CD4-positive, alpha-beta memory T cell (primary cell): ENCODE data around the gene CCRL2. TPM values are rescaled to one million over a fixed set of nuclear protein-coding genes. Genes with fewer than 3 reads are reported as not detected.
"Not testable (repeated sequence)": the region's sequence is repeated elsewhere in the genome, so short reads cannot be mapped to it uniquely, and the experiment has no call there.

Experiments used
- CTCF ChIA-PET: fragments of 350-600 bp; sonication (Branson Sonifier 250); formaldehyde crosslinking; loops from one replicate; lab custom pipeline; 2021; ENCODE audit warnings: inconsistent platforms; ENCODE audit not compliant: partially characterized antibody; lab: Charles Lee
- POLR2A ChIA-PET: fragments of 350-600 bp; sonication (Branson Sonifier 250); formaldehyde crosslinking; loops from one replicate; lab custom pipeline; 2021; ENCODE audit not compliant: partially characterized antibody; lab: Charles Lee
- DNase-seq, 5 donors: peaks; one replicate each; pipeline versions ENCODE4 v3.0.0 to v3.0.0-alpha.2; 2020 to 2022; ENCODE audit warnings: mixed read lengths in 1 of 5
- H3K27ac ChIP-seq: one replicate; pipeline ENCODE4 v1.7.0; 2013; ENCODE audit warnings: low read depth, low read length
- H3K27me3 ChIP-seq: 2 replicates; pipeline ENCODE4 v1.7.0; 2013; ENCODE audit warnings: mild to moderate bottlenecking, low read length, moderate library complexity; ENCODE audit not compliant: insufficient read depth
- H3K36me3 ChIP-seq: 2 replicates; pipeline ENCODE4 v1.7.0; 2013; ENCODE audit warnings: mild to moderate bottlenecking, low read length, moderate library complexity; ENCODE audit not compliant: insufficient read depth
- H3K4me1 ChIP-seq: 2 replicates; pipeline ENCODE4 v1.7.0; 2013; ENCODE audit warnings: mild to moderate bottlenecking, low read length, moderate library complexity; ENCODE audit not compliant: insufficient read depth
- H3K4me3 ChIP-seq, 2 donors: one replicate each; pipeline ENCODE4 v1.7.0; 2013; ENCODE audit warnings: low read length in 2 of 2, mild to moderate bottlenecking in 1 of 2
- H3K9me3 ChIP-seq, 2 donors: one replicate each; pipeline ENCODE4 v1.7.0; 2013; ENCODE audit warnings: low read length in 2 of 2, control low read depth in 1 of 2; ENCODE audit not compliant: control insufficient read depth in 1 of 2
- H3K27ac Mint-ChIP-seq, 7 donors: one replicate each; pipeline ENCODE4 v1.8.0; 2020 to 2021; ENCODE audit warnings: mixed read lengths in 7 of 7, mild to moderate bottlenecking in 6 of 7, inconsistent platforms in 3 of 7, moderate library complexity in 3 of 7
- H3K27me3 Mint-ChIP-seq, 2 donors: one replicate each; pipeline ENCODE4 v1.8.0; 2020 to 2021; ENCODE audit warnings: mixed read lengths in 2 of 2
- H3K36me3 Mint-ChIP-seq, 2 donors: one replicate each; pipeline ENCODE4 v1.8.0; 2020 to 2021; ENCODE audit warnings: mixed read lengths in 2 of 2, inconsistent platforms in 1 of 2, mild to moderate bottlenecking in 1 of 2
- H3K4me1 Mint-ChIP-seq, 4 donors: one replicate each; pipeline ENCODE4 v1.8.0; 2020 to 2021; ENCODE audit warnings: mixed read lengths in 4 of 4, mild to moderate bottlenecking in 1 of 4
- H3K4me3 Mint-ChIP-seq, 8 donors: one replicate each; pipeline ENCODE4 v1.8.0; 2020 to 2021; ENCODE audit warnings: mixed read lengths in 8 of 8, mild to moderate bottlenecking in 7 of 8, moderate library complexity in 6 of 8, inconsistent platforms in 3 of 8
- H3K9me3 Mint-ChIP-seq, 8 donors: one replicate each; pipeline ENCODE4 v1.8.0; 2020 to 2021; ENCODE audit warnings: mixed read lengths in 8 of 8, mild to moderate bottlenecking in 5 of 8, inconsistent platforms in 3 of 8, moderate library complexity in 1 of 8
- intact Hi-C: fragments of 100-400 bp; cut with micrococcal nuclease; formaldehyde crosslinking; loops from one replicate; pipeline ENCODE4 v1.15.1; 2023
- polyA plus RNA-seq, 2 donors: library from polyadenylated mRNA; unstranded; fragments of 300-500 nt; fragmentation: Illumina TruSeq; gene quantifications; one replicate each; pipeline ENCODE4 v1.2.3, GENCODE V29; 2021
- total RNA-seq, 2 experiments: library from RNA; stranded (reverse); gene quantifications; one replicate each; pipeline ENCODE4 v1.2.3, GENCODE V29; 2021

Gene CCRL2
- total and polyA plus RNA-seq, 4 experiments from 2014 or later = 0.39 to 1.8 (median 0.78) TPM

DNA sequence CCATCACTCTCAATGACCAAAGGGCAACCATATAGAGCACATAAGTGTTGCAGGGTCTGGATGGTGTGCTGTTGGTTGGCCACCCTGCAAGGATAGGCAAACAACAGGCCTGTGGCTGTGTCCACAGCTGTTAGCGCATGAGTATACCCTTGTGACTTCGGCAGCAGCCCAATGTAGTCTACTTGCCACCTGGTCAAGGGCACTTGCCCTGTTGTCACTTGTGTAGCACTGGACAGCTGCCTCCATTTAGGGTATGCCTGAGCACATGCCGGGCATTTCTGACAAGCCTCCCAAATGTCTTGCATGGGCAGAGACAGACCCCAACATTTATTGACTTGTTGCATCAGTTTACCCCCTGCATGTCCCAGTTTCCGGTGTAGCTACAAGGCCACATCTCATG lies 12.8 kb downstream of the CCRL2 start:
- Mint-ChIP-seq H3K9me3 (no peaks in the 10 kb centered on the region), H3K36me3 (no peaks in the 10 kb centered on the region), H3K27me3 (no peaks in the 10 kb centered on the region), H3K4me1 (peaks cover 0 to 3% (median 0%) of the 10 kb centered on the region in 4 donors), H3K27ac (no peak overlapping the region), H3K4me3 (no peak overlapping the region)
- DNase-seq = no peak
- no peak overlapping the region for H3K4me3 ChIP-seq
- ChIA-PET CTCF (no interaction called here), POLR2A (no interaction called here)
- H3K9me3 ChIP-seq = no peaks in the 10 kb centered on the region
- H3K27me3 ChIP-seq = no peaks in the 10 kb centered on the region
- no peaks in the 10 kb centered on the region for H3K36me3 ChIP-seq
- H3K4me1 ChIP-seq = no peaks in the 10 kb centered on the region
- intact Hi-C loops = no loop called here
- H3K27ac ChIP-seq = no peak overlapping the region

DNA sequence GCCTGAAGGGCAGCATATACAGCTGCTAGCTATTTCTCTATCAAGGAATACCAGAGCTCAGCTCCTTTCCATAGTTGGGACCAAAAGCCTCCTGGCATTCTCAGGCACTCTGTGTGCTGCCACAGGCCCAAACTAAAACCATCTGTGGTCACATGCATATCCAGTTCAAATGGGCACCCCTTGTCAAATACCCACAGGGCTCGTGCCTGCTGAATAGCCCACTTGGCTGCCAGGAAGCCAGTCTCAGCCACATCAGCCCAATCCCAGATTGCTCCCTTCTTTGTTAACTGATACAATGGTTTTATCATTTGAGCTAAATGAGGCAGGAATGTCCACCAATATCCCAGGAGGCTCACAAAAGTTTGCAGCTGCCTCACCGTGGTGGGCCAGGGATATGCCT lies 13.9 kb downstream of the CCRL2 start:
- CTCF ChIA-PET = no interaction called here
- Histone ChIP-seq H3K27ac (no peak overlapping the region), H3K9me3 (no peaks in the 10 kb centered on the region), H3K4me1 (no peaks in the 10 kb centered on the region), H3K36me3 (no peaks in the 10 kb centered on the region), H3K4me3 (no peak overlapping the region), H3K27me3 (no peaks in the 10 kb centered on the region)
- Mint-ChIP-seq H3K4me1 (peaks cover 0 to 2% (median 0%) of the 10 kb centered on the region in 4 donors), H3K27ac (no peak overlapping the region), H3K9me3 (no peaks in the 10 kb centered on the region), H3K27me3 (no peaks in the 10 kb centered on the region), H3K36me3 (no peaks in the 10 kb centered on the region), H3K4me3 (no peak overlapping the region)
- no peak for DNase-seq
- intact Hi-C loops = no loop called here
- POLR2A ChIA-PET = no interaction called here

DNA sequence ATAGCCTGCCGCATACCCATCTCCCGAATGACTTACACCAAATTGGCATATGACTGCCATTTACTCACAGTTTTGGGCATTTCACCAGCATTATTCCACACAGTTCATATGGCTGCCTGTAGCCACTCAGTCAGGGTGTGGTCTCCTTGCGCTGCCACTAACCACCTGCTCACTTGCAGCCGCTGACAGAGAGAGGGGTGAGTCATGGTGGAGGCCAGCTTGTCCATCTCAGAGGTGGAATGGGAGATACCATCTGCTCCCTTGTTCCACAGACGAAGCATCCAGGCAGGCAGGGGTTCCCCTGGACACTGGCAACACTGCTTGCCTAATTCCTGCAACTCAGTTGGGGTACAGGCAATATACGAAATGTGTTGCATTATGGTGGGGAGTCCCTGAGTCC lies 15.6 kb downstream of the CCRL2 start:
- H3K27me3 Mint-ChIP-seq = no peaks in the 10 kb centered on the region
- POLR2A ChIA-PET = no interaction called here

DNA sequence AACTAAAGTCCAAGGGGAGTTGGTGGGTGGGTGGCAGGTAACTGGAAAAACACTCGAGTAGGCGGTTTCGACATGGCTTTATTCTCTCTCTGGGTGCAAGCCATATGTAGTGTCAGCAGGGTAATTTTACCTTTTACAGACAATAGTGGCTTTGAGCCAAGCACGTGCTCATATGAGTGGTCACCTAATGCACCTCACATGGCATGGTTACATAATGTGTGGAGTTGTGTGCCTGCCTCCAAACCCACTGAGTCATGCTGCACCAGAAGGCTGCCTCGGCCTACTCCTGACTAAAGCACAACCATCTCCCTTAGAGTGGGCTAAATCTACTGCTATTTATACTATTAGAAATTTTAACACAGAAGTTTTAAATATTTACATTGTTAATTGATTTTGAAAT lies 16.5 kb downstream of the CCRL2 start:
- no peaks in the 10 kb centered on the region for H3K9me3 Mint-ChIP-seq

More for the DNA sequence above, 15.6 kb downstream of the CCRL2 start:
- intact Hi-C loops = no loop called here
- Histone ChIP-seq H3K9me3 (no peaks in the 10 kb centered on the region), H3K27me3 (no peaks in the 10 kb centered on the region), H3K4me1 (no peaks in the 10 kb centered on the region), H3K36me3 (no peaks in the 10 kb centered on the region), H3K4me3 (no peak overlapping the region), H3K27ac (no peak overlapping the region)
- Mint-ChIP-seq H3K36me3 (no peaks in the 10 kb centered on the region), H3K27ac (no peak overlapping the region), H3K4me3 (no peak overlapping the region), H3K9me3 (no peaks in the 10 kb centered on the region), H3K4me1 (peaks cover 5 to 14% (median 6%) of the 10 kb centered on the region in 4 donors)
- CTCF ChIA-PET = no interaction called here
- DNase-seq = no peak

DNA sequence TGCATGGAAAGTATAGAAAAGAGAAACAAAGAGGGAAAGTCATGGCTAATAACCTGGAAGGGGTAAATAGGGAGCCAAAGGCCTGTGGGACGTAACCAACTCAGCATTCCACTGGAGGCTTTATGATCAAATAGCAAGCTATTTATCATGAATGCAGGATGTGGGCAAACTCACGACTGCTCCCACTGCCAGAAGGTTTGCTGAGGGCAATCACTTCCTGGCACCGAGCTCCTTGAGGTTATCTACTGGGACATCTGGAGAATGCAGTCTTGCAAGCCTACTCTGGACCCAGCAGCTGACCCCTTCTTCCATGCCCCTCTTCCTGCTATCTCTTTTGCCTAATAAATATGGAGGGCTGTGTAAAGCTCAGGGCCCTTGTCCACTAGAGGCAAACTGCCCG lies 19.4 kb downstream of the CCRL2 start:
- DNase-seq, H3K4me3 Mint-ChIP-seq, H3K4me3 ChIP-seq, intact Hi-C loops, H3K27me3 ChIP-seq, H3K36me3 Mint-ChIP-seq, H3K9me3 ChIP-seq, H3K27me3 Mint-ChIP-seq, H3K36me3 ChIP-seq, H3K27ac ChIP-seq, H3K4me1 ChIP-seq, POLR2A ChIA-PET: not testable (repeated sequence)
- CTCF ChIA-PET = interaction anchor here (1.5 kb wide), 1 partner anchor 12 kb away, joined by 3 read pairs; no protein-coding TSS in a partner anchor
- Mint-ChIP-seq H3K9me3 (peaks cover 0 to 11% (median 4%) of the 10 kb centered on the region in 8 donors), H3K4me1 (peaks cover 5 to 14% (median 6%) of the 10 kb centered on the region in 4 donors), H3K27ac (peak overlapping the region in 1 of 7 donors; percentile 31)

More for the DNA sequence above, 16.5 kb downstream of the CCRL2 start:
- no peak overlapping the region for H3K27ac Mint-ChIP-seq
- H3K4me3 ChIP-seq = no peak overlapping the region
- no peaks in the 10 kb centered on the region for H3K9me3 ChIP-seq
- H3K4me3 Mint-ChIP-seq = no peak overlapping the region
- H3K4me1 ChIP-seq = no peaks in the 10 kb centered on the region
- no peak for DNase-seq
- POLR2A ChIA-PET = no interaction called here
- peaks cover 5 to 14% (median 6%) of the 10 kb centered on the region in 4 donors for H3K4me1 Mint-ChIP-seq
- CTCF ChIA-PET = interaction anchor here (0.8 to 1.8 kb wide), 2 partner anchors 27 to 119 kb away, joined by 3 to 6 read pairs; no protein-coding TSS in a partner anchor
- no peaks in the 10 kb centered on the region for H3K36me3 Mint-ChIP-seq
- intact Hi-C loops = no loop called here
- H3K36me3 ChIP-seq = no peaks in the 10 kb centered on the region
- no peaks in the 10 kb centered on the region for H3K27me3 ChIP-seq
- no peaks in the 10 kb centered on the region for H3K27me3 Mint-ChIP-seq
- no peak overlapping the region for H3K27ac ChIP-seq

DNA sequence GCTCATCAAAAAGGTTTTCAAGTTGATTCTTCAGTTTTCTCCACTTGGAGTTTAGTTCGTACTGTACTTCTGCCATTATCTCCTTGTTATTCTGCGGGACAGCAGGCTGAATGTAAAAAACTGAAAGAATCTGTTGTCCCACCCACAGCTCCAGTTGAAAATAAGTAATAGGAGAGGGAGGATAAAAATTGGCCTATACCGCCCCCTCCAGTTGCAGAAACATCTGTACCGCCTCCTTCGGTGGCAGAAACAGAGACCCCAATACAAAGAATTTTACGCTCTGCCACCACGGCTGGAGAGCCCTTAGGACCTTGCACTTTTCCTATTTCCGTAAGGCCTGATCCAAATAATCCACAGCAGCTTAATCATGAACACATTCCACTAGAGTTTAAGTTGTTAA lies 20.3 kb downstream of the CCRL2 start:
- H3K4me3 ChIP-seq, H3K4me1 ChIP-seq, H3K36me3 ChIP-seq, H3K27ac Mint-ChIP-seq, H3K36me3 Mint-ChIP-seq, H3K9me3 ChIP-seq, H3K4me3 Mint-ChIP-seq, intact Hi-C loops, H3K27me3 Mint-ChIP-seq, POLR2A ChIA-PET, H3K27me3 ChIP-seq, CTCF ChIA-PET, DNase-seq, H3K27ac ChIP-seq: not testable (repeated sequence)
- Mint-ChIP-seq H3K4me1 (peaks cover 5 to 14% (median 6%) of the 10 kb centered on the region in 4 donors), H3K9me3 (peaks cover 0 to 20% (median 9%) of the 10 kb centered on the region in 8 donors)

DNA sequence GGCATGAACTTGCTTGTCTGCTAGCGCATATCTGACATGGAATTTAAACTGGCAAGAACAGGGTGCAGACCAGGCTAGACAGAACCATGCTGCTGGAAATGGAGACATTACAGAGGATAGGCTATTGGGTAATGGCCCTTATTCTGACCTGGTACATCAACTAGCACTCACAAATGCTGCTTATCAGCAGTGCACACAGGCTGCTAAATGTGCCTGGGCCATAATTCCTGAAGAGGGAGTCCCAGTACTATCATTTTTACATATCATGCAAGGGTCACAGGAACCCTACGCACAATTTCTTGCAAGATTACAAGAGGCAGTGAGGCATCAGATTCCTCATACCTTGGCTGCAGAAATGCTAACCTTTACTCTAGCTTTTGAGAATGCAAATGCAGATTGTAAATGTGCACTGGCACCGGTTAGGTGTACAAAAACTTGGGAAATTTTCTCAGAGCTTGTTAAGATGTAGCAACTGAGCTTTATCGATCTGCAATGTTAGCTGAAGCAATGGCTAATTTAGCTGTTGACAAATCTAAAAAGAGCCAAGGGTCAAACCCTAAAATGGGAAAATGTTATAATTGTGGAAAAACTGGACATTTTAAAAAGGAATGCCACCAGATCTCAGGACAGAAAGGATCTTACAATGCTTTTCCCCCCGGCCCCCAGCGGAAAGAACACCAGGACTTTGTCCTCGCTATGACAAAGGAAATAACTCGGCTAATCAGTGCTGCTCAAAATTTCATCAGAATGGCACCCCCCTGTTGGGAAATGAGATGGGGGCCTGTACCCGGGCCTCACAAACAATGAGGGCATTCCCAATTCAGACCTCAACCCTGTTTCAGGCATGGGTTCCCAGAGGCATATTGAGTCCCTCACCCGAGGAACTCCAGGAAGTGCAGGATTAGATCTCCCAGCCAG lies 21.1 kb downstream of the CCRL2 start:
- Mint-ChIP-seq H3K4me3 (no peak overlapping the region), H3K36me3 (peaks cover 0 to 2% of the 10 kb centered on the region in 2 donors), H3K4me1 (peaks cover 5 to 14% (median 6%) of the 10 kb centered on the region in 4 donors), H3K9me3 (peaks cover 0 to 27% (median 13%) of the 10 kb centered on the region in 8 donors), H3K27me3 (peaks cover 0 to 2% of the 10 kb centered on the region in 2 donors), H3K27ac (no peak overlapping the region)
- Histone ChIP-seq H3K4me1 (peaks cover 4% of the 10 kb centered on the region), H3K27me3 (no peaks in the 10 kb centered on the region), H3K36me3 (no peaks in the 10 kb centered on the region), H3K27ac (no peak overlapping the region), H3K9me3 (no peaks in the 10 kb centered on the region), H3K4me3 (no peak overlapping the region)
- intact Hi-C loops = no loop called here
- no peak for DNase-seq
- ChIA-PET POLR2A (no interaction called here), CTCF (no interaction called here)
